HTERT RPE-1 (cell line): ENCODE results near the gene KCNJ9.
"Not testable (repeated sequence)": the region's sequence is repeated elsewhere in the genome, so short reads cannot be mapped to it uniquely, and the experiment has no call there.

Experiments used
- in situ Hi-C: fragments of 300-500 bp; cut with MboI; formaldehyde crosslinking; loops from 4 replicates; pipeline ENCODE4 v1.14.3; 2020; ENCODE audit warnings: low sequenced_read_pairs

Gene KCNJ9

DNA sequence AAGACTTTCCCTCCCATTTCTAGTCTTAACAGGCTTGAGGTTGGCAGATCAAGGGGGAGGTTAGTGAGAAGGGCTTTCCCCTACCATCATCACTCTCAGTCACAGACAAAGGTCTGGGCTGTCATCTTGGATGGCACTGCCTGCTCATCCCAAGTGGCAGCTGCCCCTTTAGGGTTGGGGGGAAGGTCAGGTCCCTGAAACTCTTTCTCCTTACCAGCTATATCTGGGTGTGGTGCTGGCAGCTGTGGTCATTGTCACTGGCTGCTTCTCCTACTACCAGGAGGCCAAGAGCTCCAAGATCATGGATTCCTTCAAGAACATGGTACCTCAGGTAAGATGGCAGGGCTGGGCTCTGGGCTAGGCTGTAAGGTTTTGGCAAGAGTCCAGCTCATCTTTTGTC, 42.4 kb downstream of the KCNJ9 start:
- in situ Hi-C loops: no loop called here

DNA sequence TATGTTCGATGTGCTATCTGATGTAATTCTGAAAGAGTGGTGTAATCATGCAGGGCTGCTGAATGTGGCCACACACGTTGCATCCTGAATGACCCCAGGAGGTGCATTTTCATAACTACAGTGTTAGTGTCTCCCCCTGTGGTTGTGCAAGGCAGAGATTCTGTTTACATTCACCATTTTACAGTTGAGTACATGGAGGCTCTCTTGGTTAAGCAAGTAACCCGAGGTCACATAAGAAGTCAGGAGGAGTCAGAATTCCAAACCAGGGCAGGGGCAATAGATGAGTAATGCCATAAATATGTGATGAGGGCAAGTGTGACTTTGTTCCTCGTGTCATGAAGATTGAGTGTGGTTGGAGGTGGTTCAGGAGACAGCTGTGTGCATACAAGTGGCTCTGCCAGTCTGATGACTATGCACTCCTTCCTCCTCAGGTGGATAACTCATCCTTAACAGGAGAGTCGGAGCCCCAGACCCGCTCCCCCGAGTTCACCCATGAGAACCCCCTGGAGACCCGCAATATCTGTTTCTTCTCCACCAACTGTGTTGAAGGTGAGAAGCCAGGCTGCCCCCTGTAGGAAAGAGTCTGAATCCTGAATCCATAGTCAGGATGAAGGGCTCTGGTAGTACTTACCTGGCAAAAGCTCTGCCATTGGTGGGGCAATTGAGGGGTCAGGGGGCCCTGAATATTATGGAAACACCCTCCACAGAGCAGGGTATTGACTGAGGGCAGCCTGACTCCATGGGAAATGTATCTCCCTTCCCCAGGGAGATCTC, 43.6 kb downstream of the KCNJ9 start:
- in situ Hi-C loops: no loop called here

GRCh38 chr1:160125746-160126145, 44.4 kb downstream of the KCNJ9 start:
- in situ Hi-C loops: no loop called here

DNA sequence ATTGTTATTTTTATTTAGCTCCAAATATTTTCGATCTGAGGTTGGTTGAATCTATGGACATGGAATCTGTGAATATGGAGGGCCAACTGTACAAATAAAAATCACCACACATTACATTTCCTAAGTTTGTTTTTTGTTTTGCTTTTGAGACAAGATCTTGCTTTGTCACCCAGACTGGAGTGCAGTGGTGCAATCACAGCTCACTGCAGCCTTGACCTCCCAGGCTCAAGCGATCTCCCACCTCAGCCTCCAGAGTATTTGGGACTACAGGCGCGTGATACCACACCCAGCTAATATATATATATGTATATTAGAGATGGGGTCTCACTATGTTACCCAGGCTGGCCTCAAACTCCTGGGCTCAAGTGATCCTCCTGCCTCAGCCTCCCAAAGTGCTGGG, 45.0 kb downstream of the KCNJ9 start:
- in situ Hi-C loops: not testable (repeated sequence)

DNA sequence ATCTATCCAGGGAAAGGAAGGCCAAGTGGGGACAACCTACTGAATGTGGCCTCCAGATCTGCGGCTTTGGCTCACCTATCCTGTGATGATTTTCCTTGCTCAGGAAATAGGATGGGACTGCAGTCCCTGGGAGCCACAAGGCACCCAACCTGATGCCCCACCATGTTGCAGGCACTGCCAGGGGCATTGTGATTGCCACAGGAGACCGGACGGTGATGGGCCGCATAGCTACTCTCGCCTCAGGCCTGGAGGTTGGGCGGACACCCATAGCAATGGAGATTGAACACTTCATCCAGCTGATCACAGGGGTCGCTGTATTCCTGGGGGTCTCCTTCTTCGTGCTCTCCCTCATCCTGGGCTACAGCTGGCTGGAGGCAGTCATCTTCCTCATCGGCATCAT, 46.0 kb downstream of the KCNJ9 start:
- in situ Hi-C loops: no loop called here

- in situ Hi-C loops: no loop called here
Measured at GRCh38 chr1:160127865-160128523, 46.7 kb downstream of the KCNJ9 start.

GRCh38 chr1:160128636-160129035, 47.3 kb downstream of the KCNJ9 start:
- in situ Hi-C loops: no loop called here

DNA sequence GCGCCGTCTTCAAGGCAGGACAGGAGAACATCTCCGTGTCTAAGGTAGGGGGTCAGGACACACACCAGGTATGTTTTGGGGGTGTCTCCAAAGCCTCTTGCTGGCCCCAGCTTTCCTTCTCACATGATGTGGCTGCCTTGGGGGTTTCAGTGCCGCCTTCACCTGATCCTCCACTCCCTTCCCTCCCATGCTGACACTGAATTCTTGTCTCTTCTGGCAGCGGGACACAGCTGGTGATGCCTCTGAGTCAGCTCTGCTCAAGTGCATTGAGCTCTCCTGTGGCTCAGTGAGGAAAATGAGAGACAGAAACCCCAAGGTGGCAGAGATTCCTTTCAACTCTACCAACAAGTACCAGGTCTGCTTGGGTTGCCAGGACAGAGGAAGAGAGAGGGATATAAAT, 47.7 kb downstream of the KCNJ9 start:
- in situ Hi-C loops: no loop called here

GRCh38 chr1:160129558-160129957, 48.2 kb downstream of the KCNJ9 start:
- in situ Hi-C loops: no loop called here

GRCh38 chr1:160129966-160130365, 48.6 kb downstream of the KCNJ9 start:
- in situ Hi-C loops: no loop called here

- in situ Hi-C loops: no loop called here
Measured at GRCh38 chr1:160130486-160130885, 49.1 kb downstream of the KCNJ9 start.

DNA sequence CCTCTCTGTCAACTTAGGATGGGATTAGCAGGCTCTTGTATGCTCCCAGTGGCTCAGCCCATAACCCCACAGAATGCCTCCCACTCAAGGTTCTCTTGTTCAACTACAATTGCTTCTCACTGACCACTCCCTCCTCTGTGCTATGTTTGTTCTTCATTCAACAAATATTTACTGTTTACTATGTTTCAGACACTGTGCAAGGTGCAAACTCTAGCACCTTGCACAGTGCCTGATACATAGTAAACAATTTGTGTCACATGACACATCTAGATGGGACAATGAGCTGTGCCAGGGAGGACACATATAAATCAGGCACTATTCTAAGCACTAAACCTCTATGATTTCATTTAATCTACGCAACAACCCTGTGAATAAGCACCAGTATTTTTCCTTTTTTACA, 49.6 kb downstream of the KCNJ9 start:
- in situ Hi-C loops: no loop called here

- in situ Hi-C loops: no loop called here
Measured at GRCh38 chr1:160131803-160132565, 50.6 kb downstream of the KCNJ9 start.

- in situ Hi-C loops: no loop called here
Measured at GRCh38 chr1:160133990-160134770, 52.8 kb downstream of the KCNJ9 start.

- in situ Hi-C loops: no loop called here
Measured at GRCh38 chr1:160134791-160135572, 53.6 kb downstream of the KCNJ9 start.

DNA sequence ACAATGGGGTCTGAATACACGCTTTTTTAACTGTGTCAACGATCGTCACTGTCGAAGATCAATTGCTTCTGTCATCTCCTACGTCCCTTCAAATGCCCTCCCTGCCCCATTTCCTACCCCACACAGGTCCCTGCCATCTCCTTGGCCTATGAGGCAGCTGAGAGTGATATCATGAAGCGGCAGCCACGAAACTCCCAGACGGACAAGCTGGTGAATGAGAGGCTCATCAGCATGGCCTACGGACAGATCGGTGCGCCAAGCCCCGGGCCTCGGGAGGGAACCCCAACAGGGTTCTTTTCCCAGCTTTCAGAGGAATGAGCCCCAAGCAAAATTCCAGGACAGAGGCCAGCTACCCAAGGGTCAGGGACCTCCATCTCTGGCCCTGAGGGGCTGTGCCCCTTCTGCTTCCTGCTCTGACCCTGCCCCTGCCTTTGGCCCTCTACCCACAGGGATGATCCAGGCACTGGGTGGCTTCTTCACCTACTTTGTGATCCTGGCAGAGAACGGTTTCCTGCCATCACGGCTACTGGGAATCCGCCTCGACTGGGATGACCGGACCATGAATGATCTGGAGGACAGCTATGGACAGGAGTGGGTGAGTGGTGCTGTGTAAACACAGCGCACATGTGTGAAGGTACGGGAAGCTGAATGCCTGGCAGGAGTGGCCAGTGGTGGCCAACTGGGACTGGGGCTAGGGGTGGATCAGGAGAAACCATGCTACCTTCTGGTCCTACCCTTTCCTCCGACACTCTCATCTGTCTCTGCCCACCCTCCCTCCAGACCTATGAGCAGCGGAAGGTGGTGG, 55.0 kb downstream of the KCNJ9 start:
- in situ Hi-C loops: no loop called here

- in situ Hi-C loops: no loop called here
Measured at GRCh38 chr1:160136926-160137200, 55.5 kb downstream of the KCNJ9 start.

- in situ Hi-C loops: no loop called here
Measured at GRCh38 chr1:160137216-160137862, 56.0 kb downstream of the KCNJ9 start.

DNA sequence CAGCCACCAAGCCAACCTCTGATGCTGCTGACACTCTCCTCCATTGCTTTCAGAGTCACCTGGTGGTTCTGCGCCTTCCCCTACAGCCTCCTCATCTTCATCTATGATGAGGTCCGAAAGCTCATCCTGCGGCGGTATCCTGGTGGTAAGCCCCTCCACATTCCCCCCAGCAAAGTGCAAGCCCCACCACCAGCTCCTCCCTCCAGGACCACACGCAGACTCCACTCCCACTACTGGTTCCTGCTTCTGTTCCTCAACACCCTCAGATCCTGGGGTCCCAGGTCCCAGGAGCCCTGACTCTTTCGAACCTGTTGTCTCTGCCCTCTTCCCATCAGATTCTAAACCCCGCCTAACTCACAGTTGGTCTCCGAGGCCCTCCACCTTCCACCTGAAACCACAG, 58.5 kb downstream of the KCNJ9 start:
- in situ Hi-C loops: no loop called here
